ENCODE measurements around the gene HBE1. TPM values are rescaled to one million over a fixed set of nuclear protein-coding genes. Genes with fewer than 3 reads are reported as not detected.
"Not testable (repeated sequence)": the region's sequence is repeated elsewhere in the genome, so short reads cannot be mapped to it uniquely, and the experiment has no call there.

Gene HBE1
- polyA plus RNA-seq, 3 donors = 0.10 to 0.14 TPM; not detected in 1

DNA sequence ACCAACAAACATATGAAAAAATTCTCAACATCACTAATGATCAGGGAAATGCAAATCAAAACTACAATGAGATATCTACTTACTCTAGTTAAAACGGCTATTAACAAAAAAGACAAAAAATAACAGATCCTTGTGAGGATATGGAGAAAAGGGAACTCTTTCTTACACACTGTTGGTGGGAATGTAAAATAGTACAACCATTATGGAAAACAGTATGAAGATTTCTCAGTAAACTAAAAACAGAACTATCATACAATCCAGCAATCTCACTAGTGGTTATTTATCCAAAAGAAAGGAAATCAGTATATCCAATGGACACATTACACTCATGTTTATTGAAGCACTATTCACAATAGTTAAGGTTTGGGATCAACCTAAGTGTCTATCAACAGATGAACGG, 3.9 kb downstream of the HBE1 start:
- WGBS, 3 donors = 40 to 49% (median 44%) methylated on average over 2 of the region's 2 CpGs
- no peak overlapping the region for H3K27ac ChIP-seq (ENCODE audit: low read depth, low read length)

DNA sequence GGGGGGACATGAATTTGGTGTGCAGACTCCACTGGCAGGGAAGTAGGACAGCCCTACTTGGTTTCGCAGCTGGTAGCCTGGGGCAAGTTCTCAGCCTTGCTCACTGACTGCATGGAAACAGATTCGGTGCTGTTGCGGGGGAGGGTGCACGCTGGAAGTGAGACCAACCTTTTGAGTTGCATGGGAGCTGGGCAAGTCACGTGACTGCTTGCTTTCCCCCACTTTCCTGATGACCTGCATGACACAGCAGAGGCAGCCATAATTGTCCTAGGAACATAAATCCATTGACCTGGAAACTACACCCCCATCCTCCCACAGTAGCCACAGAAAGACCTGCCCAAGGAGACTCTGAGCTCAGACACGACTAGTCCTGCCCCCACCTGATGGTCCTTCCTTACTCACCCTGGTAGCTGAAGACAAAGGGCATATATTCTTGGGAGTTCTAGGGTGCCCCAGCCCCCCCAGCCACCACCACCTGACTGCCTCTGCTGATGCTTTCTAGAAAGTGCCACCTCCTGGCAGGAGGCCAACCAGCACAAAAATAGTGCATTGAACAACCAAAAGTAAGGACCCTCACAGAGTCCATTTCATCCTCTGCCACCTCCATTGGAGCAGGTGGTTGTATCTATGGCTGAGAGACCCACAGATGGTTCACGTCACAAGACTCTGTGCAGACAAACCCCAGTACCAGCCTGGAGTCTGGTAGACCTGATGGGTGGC, 11.0 kb downstream of the HBE1 start:
- no peak overlapping the region for H3K27ac ChIP-seq (ENCODE audit: low read depth, low read length)
- 67 to 82% (median 76%) methylated on average over 7 of the region's 7 CpGs for WGBS, 3 donors

DNA sequence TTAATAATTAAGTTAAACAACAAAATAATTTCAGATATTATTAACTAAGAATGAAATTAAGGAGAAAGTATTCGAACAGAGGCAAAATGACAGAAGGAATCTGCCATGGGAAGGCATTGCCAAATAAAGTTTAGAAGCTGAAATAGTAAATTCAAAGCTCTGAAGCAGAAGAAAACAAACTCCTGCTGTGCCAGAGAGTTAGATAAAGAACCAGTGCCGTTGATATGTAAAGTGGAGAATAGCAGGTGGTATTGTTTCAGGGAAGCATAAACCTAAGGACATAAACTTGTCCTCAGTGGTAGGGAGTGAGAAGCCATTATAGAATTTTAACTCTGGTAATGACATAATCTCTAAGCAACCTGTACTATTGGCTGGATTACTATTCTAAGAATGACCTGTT, 12.4 kb downstream of the HBE1 start:
- WGBS, 3 donors = 16 to 51% (median 46%) methylated on average over 2 of the region's 2 CpGs
- no peak overlapping the region for H3K27ac ChIP-seq (ENCODE audit: low read depth, low read length)

DNA sequence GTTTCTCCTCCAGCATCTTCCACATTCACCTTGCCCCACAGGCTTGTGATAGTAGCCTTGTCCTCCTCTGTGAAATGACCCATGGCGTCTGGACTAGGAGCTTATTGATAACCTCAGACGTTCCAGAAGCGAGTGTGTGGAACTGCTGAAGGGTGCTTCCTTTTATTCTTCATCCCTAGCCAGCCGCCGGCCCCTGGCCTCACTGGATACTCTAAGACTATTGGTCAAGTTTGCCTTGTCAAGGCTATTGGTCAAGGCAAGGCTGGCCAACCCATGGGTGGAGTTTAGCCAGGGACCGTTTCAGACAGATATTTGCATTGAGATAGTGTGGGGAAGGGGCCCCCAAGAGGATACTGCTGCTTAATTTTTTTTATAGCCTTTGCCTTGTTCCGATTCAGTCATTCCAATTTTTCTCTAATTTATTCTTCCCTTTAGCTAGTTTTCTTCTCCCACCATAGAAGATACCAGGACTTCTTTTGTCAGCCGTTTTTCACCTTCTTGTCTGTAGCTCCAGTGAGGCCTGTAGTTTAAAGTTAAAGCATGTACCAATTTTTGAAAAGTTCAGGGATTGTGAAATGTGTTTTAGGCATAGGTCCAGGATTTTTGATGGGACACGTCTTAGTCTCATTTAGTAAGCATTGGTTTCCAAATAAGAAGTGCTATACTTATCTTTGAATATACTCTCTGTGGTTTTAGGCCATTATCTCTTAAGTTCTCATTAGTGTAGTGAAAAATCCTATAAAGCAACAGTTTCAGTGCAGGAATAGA, 14.9 kb downstream of the HBE1 start, which contains the start of gene HBG2:
TSS of gene HBG2 (minus strand) at position 136 of the 768 bp plus-strand sequence. CDS start at position 83, 53 bp downstream.
- WGBS, 3 donors = 62 to 71% (median 65%) methylated on average over 4 of the region's 9 CpGs
- H3K27ac ChIP-seq (ENCODE audit: low read depth, low read length) = not testable (repeated sequence)

- not testable (repeated sequence) for H3K27ac ChIP-seq (ENCODE audit: low read depth, low read length)
- WGBS, 3 donors = 52 to 81% (median 80%) methylated on average over 2 of the region's 2 CpGs
Observed at GRCh38 chr11:5254023-5254422, 15.7 kb downstream of the HBE1 start.

DNA sequence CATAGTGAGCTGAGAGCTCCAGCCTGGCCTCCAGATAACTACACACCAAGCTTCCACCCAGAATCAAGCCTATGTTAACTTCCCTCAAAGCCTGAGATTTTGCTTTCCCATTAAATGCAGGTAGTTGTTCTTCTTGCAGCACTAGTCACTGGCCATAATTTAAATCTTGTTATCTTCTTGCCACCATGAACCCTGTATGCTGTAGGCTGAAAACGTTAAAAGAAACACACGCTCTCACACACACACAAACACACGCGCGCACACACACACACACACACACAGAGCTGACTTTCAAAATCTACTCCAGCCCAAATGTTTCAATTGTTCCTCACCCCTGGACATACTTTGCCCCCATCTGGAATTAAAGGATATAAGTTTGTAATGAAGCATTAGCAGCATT, 16.3 kb downstream of the HBE1 start:
- 66 to 89% (median 82%) methylated on average over 5 of the region's 5 CpGs for WGBS, 3 donors
- not testable (repeated sequence) for H3K27ac ChIP-seq (ENCODE audit: low read depth, low read length)

DNA sequence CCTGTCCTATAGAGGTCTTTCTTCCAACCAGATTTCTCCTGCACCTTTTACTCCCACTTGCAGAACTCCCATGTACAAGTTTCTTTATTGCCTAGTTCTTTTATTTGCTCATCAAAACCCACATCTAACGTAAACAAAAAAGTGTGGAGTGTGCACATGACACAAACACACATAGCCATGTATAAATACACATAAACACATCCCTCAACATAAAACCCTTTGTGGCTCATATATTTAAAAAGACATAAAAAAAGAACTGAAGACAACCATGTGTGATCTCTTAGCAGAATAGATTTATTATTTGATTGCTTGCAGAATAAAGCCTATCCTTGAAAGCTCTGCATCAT, 16.9 kb downstream of the HBE1 start:
- no peak overlapping the region for H3K27ac ChIP-seq (ENCODE audit: low read depth, low read length)
- 52 to 73% (median 53%) methylated on average over 1 of the region's 1 CpG for WGBS, 3 donors

DNA sequence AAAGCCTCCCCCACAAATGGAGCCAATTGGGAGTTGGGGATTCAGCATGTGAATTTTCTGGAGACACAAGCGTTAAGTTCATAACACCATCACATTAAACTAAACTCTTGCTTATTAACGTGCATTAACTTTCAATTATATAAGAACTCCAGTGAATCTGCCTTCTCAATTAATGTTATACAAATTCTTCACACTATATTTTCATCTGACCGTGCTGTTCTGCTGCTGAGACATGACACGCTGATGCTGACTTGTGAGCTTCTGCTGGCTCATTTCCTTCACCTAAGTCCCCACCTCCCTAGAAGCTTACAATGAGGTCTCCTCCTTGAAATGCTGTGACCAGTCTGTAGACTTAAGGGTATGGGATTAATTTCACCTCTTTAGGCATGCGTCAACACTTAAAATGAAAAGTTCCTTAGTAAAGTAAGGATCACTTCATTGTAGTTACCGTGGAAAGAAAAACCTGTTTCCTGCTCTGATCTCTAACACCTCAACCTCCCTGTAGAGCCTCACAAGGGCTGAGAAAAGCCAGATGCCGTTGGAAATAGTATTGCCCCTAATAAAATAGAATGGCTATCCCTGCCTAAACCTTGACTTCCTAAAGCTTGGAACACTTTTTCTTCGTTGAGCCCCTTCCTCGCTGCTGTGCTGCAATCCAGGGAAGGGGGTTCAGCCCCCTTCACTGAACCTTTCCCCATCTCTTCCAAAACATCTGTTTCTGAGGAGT, 17.4 kb downstream of the HBE1 start:
- H3K27ac ChIP-seq (ENCODE audit: low read depth, low read length) = no peak overlapping the region
- 46 to 72% (median 71%) methylated on average over 9 of the region's 9 CpGs for WGBS, 3 donors

- H3K27ac ChIP-seq (ENCODE audit: low read depth, low read length) = no peak overlapping the region
- WGBS, 3 donors = 28 to 75% (median 35%) methylated on average over 2 of the region's 2 CpGs
Observed at GRCh38 chr11:5251746-5252145, 18.0 kb downstream of the HBE1 start.

DNA sequence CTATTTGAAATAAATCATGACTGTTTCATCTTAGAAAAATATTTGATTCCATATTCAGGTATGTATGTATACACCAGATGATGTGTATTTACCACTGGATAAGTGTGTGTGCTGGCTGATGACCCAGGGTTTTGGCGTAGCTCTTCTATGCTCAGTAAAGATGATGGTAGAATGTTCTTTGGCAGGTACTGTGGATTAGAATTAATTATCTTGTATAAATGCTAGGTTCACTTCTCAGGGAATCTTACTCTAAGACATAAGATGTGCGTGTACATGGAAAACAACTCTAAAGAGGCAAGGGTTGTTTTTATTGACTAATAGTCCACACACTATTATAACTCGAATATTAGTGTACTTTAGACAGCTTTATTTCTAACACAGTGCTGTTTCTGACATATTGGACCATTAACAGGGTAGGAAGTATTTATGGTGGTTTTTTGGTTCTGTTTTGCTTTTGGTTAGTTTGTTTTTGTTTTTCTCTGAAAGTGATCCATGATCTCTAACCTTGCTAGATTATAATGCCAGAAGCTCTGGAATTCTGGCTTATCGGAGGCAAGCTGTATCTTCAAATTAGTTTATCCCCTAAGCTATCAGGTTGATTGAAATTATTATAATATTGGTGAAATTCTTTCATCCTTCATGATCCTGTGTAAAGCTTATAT, 19.1 kb downstream of the HBE1 start:
- no peak overlapping the region for H3K27ac ChIP-seq (ENCODE audit: low read depth, low read length)
- WGBS, 3 donors = 83 to 91% (median 89%) methylated on average over 4 of the region's 4 CpGs

- 66 to 70% (median 69%) methylated on average over 3 to 4 of the region's 9 CpGs for WGBS, 3 donors
- not testable (repeated sequence) for H3K27ac ChIP-seq (ENCODE audit: low read depth, low read length)
Observed at GRCh38 chr11:5249807-5250396, 19.8 kb downstream of the HBE1 start, which contains the start of gene HBG1. TSS of gene HBG1 (minus strand) at chr11:5249857. CDS start at chr11:5249804, 53 bp downstream.

DNA sequence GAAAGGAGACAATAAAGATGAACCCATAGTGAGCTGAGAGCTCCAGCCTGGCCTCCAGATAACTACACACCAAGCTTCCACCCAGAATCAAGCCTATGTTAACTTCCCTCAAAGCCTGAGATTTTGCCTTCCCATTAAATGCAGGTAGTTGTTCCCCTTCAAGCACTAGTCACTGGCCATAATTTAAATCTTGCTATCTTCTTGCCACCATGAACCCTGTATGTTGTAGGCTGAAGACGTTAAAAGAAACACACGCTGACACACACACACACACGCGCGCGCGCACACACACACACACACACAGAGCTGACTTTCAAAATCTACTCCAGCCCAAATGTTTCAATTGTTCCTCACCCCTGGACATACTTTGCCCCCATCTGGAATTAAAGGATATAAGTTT, 21.2 kb downstream of the HBE1 start:
- 25 to 81% (median 73%) methylated on average over 7 of the region's 7 CpGs for WGBS, 3 donors
- H3K27ac ChIP-seq (ENCODE audit: low read depth, low read length) = not testable (repeated sequence)

- 70 to 81% (median 79%) methylated on average over 3 of the region's 3 CpGs for WGBS, 3 donors
Observed at GRCh38 chr11:5247472-5248192, 22.1 kb downstream of the HBE1 start.

DNA sequence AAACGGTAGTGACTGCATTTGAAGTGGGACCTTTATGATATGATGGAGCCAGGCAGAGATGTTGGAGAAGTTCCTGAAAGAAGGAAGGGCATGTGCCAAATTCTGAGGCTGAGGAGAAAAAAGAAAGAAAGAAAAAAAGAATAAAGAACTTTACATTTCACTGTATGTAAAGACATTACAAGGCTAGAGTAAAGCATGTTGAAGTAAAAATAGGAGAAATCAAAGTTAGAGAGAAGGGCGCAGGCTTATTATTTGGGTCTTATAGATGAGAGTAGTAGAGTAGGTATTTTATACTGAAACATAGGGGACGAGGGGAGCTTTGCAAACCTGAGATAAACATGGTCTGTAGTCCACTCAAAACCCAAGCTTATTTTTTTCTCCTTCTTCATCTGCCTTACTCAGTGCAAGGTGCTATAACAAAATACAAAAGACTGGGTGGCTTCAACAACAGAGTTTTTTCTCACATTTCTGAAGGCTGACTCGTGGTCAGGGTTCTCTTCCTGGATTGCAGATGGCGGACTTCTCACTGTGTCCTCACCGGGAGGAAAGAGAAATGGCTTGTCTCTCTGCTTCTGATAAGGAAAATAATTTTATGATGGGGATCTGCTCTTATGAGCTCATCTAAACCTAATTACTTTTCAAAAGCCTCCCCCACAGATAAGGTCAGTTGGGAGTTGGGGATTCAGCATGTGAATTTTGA, 22.8 kb downstream of the HBE1 start:
- 66 to 72% (median 71%) methylated on average over 6 of the region's 6 CpGs for WGBS, 3 donors

More at GRCh38 chr11:5247472-5248192, 22.1 kb downstream of the HBE1 start:
- H3K27ac ChIP-seq (ENCODE audit: low read depth, low read length) = no peak overlapping the region

DNA sequence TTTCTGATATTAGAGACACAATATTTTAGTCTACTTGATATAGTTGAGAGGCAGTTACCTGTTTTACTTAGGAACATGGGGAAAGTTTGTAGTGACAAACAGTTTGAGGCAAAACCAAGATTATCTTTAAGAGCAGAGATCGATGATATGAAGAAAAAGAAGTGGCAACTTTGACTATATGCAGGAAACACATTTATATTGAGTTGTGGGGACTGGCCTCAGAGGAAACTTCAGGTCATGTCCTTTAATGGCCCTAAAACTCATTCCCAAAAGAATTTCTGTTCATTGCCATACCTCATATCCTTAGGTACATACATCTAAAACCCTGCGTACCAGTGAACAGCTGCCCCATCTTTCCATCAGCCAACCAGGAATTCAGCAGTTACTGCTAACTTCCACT, 24.6 kb downstream of the HBE1 start:
- WGBS, 3 donors = 71 to 86% (median 72%) methylated on average over 2 of the region's 2 CpGs
- H3K27ac ChIP-seq (ENCODE audit: low read depth, low read length) = no peak overlapping the region

More for the DNA sequence above, 22.8 kb downstream of the HBE1 start:
- no peak overlapping the region for H3K27ac ChIP-seq (ENCODE audit: low read depth, low read length)

DNA sequence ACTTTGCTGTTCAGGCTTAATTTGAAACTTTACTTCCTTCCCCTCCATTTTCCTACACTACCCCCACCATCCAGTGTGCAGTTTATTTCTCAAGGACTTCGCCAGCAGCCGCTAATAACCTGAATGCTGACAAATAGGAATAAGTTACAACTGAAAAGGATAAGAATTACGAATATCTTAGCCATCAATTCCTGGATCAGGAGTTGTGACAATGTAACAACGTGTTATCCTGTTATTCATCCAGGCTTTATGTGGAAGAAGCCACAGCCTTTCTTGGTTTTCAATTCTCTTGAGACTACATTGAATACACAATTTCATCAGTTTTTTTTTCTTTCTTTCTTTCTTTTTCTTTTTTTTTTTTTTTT, 25.9 kb downstream of the HBE1 start:
- WGBS, 3 donors = 77 to 89% (median 79%) methylated on average over 4 of the region's 4 CpGs
- no peak overlapping the region for H3K27ac ChIP-seq (ENCODE audit: low read depth, low read length)
